T-helper 9 cell (primary cell): ENCODE results near the gene RAI2.

ENCODE experiments used
- DNase-seq: peaks from one replicate; pipeline ENCODE4 v3.0.0-alpha.2; 2020
- total RNA-seq, 2 donors: gene quantifications; one replicate each; lab custom pipeline; 2026; lab: John Stamatoyannopoulos, UW

The RAI2 gene
- total RNA-seq = 0.42 to 0.48 reads per million in 2 donors

GRCh38 chrX:17860811-17861488 lies at the start of gene RAI2:
Gene RAI2, minus strand, starts transcription at chrX:17861298. Its CDS starts 59,288 bp downstream, at chrX:17802010.
- no peak for DNase-seq

GRCh38 chrX:17888421-17888820 lies 27.3 kb upstream of the RAI2 start:
- DNase-seq = no peak

- DNase-seq = no peak
Observed at GRCh38 chrX:17882680-17883079, 21.6 kb upstream of the RAI2 start.

GRCh38 chrX:17878028-17878670 lies 17.1 kb upstream of the RAI2 start:
- no peak for DNase-seq

GRCh38 chrX:17876135-17876534 lies 15.0 kb upstream of the RAI2 start:
- DNase-seq = no peak

GRCh38 chrX:17869580-17869979 lies 8.5 kb upstream of the RAI2 start:
- no peak for DNase-seq

- DNase-seq = no peak
Observed at GRCh38 chrX:17861489-17862011, 452 bp upstream of the RAI2 start.

GRCh38 chrX:17860179-17860780 lies 818 bp downstream of the RAI2 start:
- no peak for DNase-seq

GRCh38 chrX:17859609-17860178 lies 1.4 kb downstream of the RAI2 start:
- DNase-seq = no peak

- DNase-seq = no peak
Observed at GRCh38 chrX:17854531-17854930, 6.6 kb downstream of the RAI2 start.

GRCh38 chrX:17854069-17854468 lies 7.0 kb downstream of the RAI2 start:
- DNase-seq = no peak

- DNase-seq = no peak
Observed at GRCh38 chrX:17851874-17852273, 9.2 kb downstream of the RAI2 start.

GRCh38 chrX:17848545-17849265 lies 12.4 kb downstream of the RAI2 start:
- no peak for DNase-seq

- no peak for DNase-seq
Observed at GRCh38 chrX:17846045-17846444, 15.1 kb downstream of the RAI2 start.

- DNase-seq = no peak
Observed at GRCh38 chrX:17844236-17844635, 16.9 kb downstream of the RAI2 start.

- DNase-seq = no peak
Observed at GRCh38 chrX:17842769-17843525, 18.2 kb downstream of the RAI2 start.

- DNase-seq = no peak
Observed at GRCh38 chrX:17839269-17839668, 21.8 kb downstream of the RAI2 start.

GRCh38 chrX:17836830-17837229 lies 24.3 kb downstream of the RAI2 start:
- DNase-seq = no peak

- DNase-seq = no peak
Observed at GRCh38 chrX:17833954-17834353, 27.1 kb downstream of the RAI2 start.

GRCh38 chrX:17831255-17831654 lies 29.8 kb downstream of the RAI2 start:
- no peak for DNase-seq

GRCh38 chrX:17830211-17830610 lies 30.9 kb downstream of the RAI2 start:
- no peak for DNase-seq

- no peak for DNase-seq
Observed at GRCh38 chrX:17829566-17829965, 31.5 kb downstream of the RAI2 start.
